Measurements from ENCODE around the gene ATP6V0C. TPM values are rescaled to one million over a fixed set of nuclear protein-coding genes. Genes with fewer than 3 reads are reported as not detected.
A peak's percentile ranks its signal among the peaks of the same experiment; 100 is the strongest.
"Not testable (repeated sequence)": the region's sequence is repeated elsewhere in the genome, so short reads cannot be mapped to it uniquely, and the experiment has no call there.

The ATP6V0C gene
- total RNA-seq, 1 donor from 2014 or later, result 7.1 TPM

GRCh38 chr16:2474877-2475412 is 38.8 kb upstream of the ATP6V0C start, which contains the start of gene TBC1D24:
Gene TBC1D24, plus strand, starts transcription at chr16:2475127. Its CDS starts 21,022 bp downstream, at chr16:2496149.
- DNase-seq (ENCODE audit: low read depth in 2 of 2), result peak; percentile 84 to 90

GRCh38 chr16:2475413-2476344 is 38.1 kb upstream of the ATP6V0C start:
- no peak for DNase-seq (ENCODE audit: low read depth in 2 of 2)

- no peak for DNase-seq (ENCODE audit: low read depth in 2 of 2)
These were observed 37.4 kb upstream of the ATP6V0C start for GRCh38 chr16:2476345-2476720.

- DNase-seq (ENCODE audit: low read depth in 2 of 2), result no peak
These were observed 37.0 kb upstream of the ATP6V0C start for GRCh38 chr16:2476741-2477140.

GRCh38 chr16:2477327-2477726 is 36.4 kb upstream of the ATP6V0C start:
- no peak for DNase-seq (ENCODE audit: low read depth in 2 of 2)

- no peak for DNase-seq (ENCODE audit: low read depth in 2 of 2)
These were observed 35.5 kb upstream of the ATP6V0C start for GRCh38 chr16:2478279-2478678.

GRCh38 chr16:2479996-2480395 is 33.8 kb upstream of the ATP6V0C start:
- DNase-seq (ENCODE audit: low read depth in 2 of 2), result not testable (repeated sequence)

GRCh38 chr16:2480948-2481347 is 32.8 kb upstream of the ATP6V0C start:
- no peak for DNase-seq (ENCODE audit: low read depth in 2 of 2)

GRCh38 chr16:2481676-2482075 is 32.1 kb upstream of the ATP6V0C start:
- no peak for DNase-seq (ENCODE audit: low read depth in 2 of 2)

- no peak for DNase-seq (ENCODE audit: low read depth in 2 of 2)
These were observed 31.5 kb upstream of the ATP6V0C start for GRCh38 chr16:2482249-2482648.

- peak in 1 of 2 donors; percentile 26 for DNase-seq (ENCODE audit: low read depth in 2 of 2)
These were observed 30.8 kb upstream of the ATP6V0C start for GRCh38 chr16:2482708-2483534.

GRCh38 chr16:2483939-2484897 is 29.5 kb upstream of the ATP6V0C start:
- no peak for DNase-seq (ENCODE audit: low read depth in 2 of 2)

GRCh38 chr16:2484898-2485508 is 28.7 kb upstream of the ATP6V0C start:
- DNase-seq (ENCODE audit: low read depth in 2 of 2), result no peak

GRCh38 chr16:2485811-2486507 is 27.8 kb upstream of the ATP6V0C start:
- peak in 1 of 2 donors; percentile 39 for DNase-seq (ENCODE audit: low read depth in 2 of 2)

GRCh38 chr16:2486645-2487516 is 26.9 kb upstream of the ATP6V0C start:
- no peak for DNase-seq (ENCODE audit: low read depth in 2 of 2)

- DNase-seq (ENCODE audit: low read depth in 2 of 2), result no peak
These were observed 26.3 kb upstream of the ATP6V0C start for GRCh38 chr16:2487517-2487842.

- DNase-seq (ENCODE audit: low read depth in 2 of 2), result no peak
These were observed 25.7 kb upstream of the ATP6V0C start for GRCh38 chr16:2487903-2488531.

- DNase-seq (ENCODE audit: low read depth in 2 of 2), result no peak
These were observed 24.2 kb upstream of the ATP6V0C start for GRCh38 chr16:2489581-2489980.
